ENCODE results near the gene FOXE3.

The FOXE3 gene

GRCh38 chr1:47416319-47417169 lies 459 bp downstream of the FOXE3 start:
- Histone ChIP-seq H3K4me1 (no peaks in the 10 kb centered on the region), H3K79me2 (no peaks in the 10 kb centered on the region), H3K4me2 (ENCODE audit: low read length) (no peak overlapping the region), H3K9ac (no peak overlapping the region), H3K9me3 (ENCODE audit: control insufficient read depth, low read length) (no peaks in the 10 kb centered on the region), H3K27me3 (ENCODE audit: control insufficient read depth, insufficient read depth, low read length) (no peaks in the 10 kb centered on the region), H2AFZ (peak overlapping the region; percentile 53), H3K36me3 (ENCODE audit: control insufficient read depth, insufficient read depth, low read length) (no peaks in the 10 kb centered on the region), H3K4me3 (ENCODE audit: low read depth, low read length) (no peak overlapping the region), H3K27ac (no peak overlapping the region)
- TF ChIP-seq CTCF (IDR thresholded peaks at IDR 0.05), result no peak

- Histone ChIP-seq H3K36me3 (ENCODE audit: control insufficient read depth, insufficient read depth, low read length) (no peaks in the 10 kb centered on the region), H3K9ac (no peak overlapping the region), H3K4me3 (ENCODE audit: low read depth, low read length) (no peak overlapping the region), H3K4me1 (no peaks in the 10 kb centered on the region), H3K79me2 (no peaks in the 10 kb centered on the region), H3K4me2 (ENCODE audit: low read length) (no peak overlapping the region), H3K27me3 (ENCODE audit: control insufficient read depth, insufficient read depth, low read length) (no peaks in the 10 kb centered on the region), H3K27ac (no peak overlapping the region), H3K9me3 (ENCODE audit: control insufficient read depth, low read length) (no peaks in the 10 kb centered on the region), H2AFZ (no peak overlapping the region)
- no peak for TF ChIP-seq CTCF (IDR thresholded peaks at IDR 0.05)
These were observed 1.3 kb downstream of the FOXE3 start for GRCh38 chr1:47417170-47418044.

GRCh38 chr1:47418122-47418521 lies 2.0 kb downstream of the FOXE3 start:
- no peaks in the 10 kb centered on the region for H3K9me3 ChIP-seq (ENCODE audit: control insufficient read depth, low read length)
- no peak for TF ChIP-seq CTCF (IDR thresholded peaks at IDR 0.05)
- no peaks in the 10 kb centered on the region for H3K27me3 ChIP-seq (ENCODE audit: control insufficient read depth, insufficient read depth, low read length)
- H2AFZ ChIP-seq, result no peak overlapping the region
- no peak overlapping the region for H3K4me2 ChIP-seq (ENCODE audit: low read length)
- H3K27ac ChIP-seq, result no peak overlapping the region
- no peaks in the 10 kb centered on the region for H3K79me2 ChIP-seq
- H3K4me1 ChIP-seq, result no peaks in the 10 kb centered on the region
- no peak overlapping the region for H3K4me3 ChIP-seq (ENCODE audit: low read depth, low read length)
- no peak overlapping the region for H3K9ac ChIP-seq
- no peaks in the 10 kb centered on the region for H3K36me3 ChIP-seq (ENCODE audit: control insufficient read depth, insufficient read depth, low read length)

- Histone ChIP-seq H2AFZ (no peak overlapping the region), H3K27me3 (ENCODE audit: control insufficient read depth, insufficient read depth, low read length) (no peaks in the 10 kb centered on the region), H3K9ac (no peak overlapping the region), H3K9me3 (ENCODE audit: control insufficient read depth, low read length) (no peaks in the 10 kb centered on the region), H3K79me2 (no peaks in the 10 kb centered on the region), H3K36me3 (ENCODE audit: control insufficient read depth, insufficient read depth, low read length) (no peaks in the 10 kb centered on the region), H3K4me2 (ENCODE audit: low read length) (no peak overlapping the region), H3K4me3 (ENCODE audit: low read depth, low read length) (no peak overlapping the region), H3K27ac (no peak overlapping the region), H3K4me1 (no peaks in the 10 kb centered on the region)
- TF ChIP-seq CTCF (IDR thresholded peaks at IDR 0.05), result no peak
These were observed 2.7 kb downstream of the FOXE3 start for GRCh38 chr1:47418681-47419325.
